Upper lobe of left lung (tissue), 6 donors: ENCODE results near the gene CCNY. TPM values are rescaled to one million over a fixed set of nuclear protein-coding genes. Genes with fewer than 3 reads are reported as not detected.
A peak's percentile ranks its signal among the peaks of the same experiment; 100 is the strongest.

Experiments used
- ATAC-seq, 2 donors: fragments of 200-7000 bp; cut with Tn5 transposase; one replicate each; pipeline ENCODE4 v1.9.1; 2022; ENCODE audit warnings: mild to moderate bottlenecking in 2 of 2, moderate library complexity in 2 of 2; ENCODE audit not compliant: low FRiP score in 2 of 2
- DNase-seq, 2 donors: peaks; one replicate each; pipeline ENCODE4 v3.0.0-alpha.2; 2019 to 2020
- H3K27ac ChIP-seq, 4 donors: fragments of 200-600 bp; sonication (generic); one replicate each; pipeline ENCODE4 v1.5.1; 2016 to 2019
- H3K27me3 ChIP-seq, 4 donors: fragments of 200-600 bp; sonication (generic); one replicate each; pipeline ENCODE4 v1.5.1; 2017 to 2019
- H3K36me3 ChIP-seq, 4 donors: fragments of 200-600 bp; sonication (generic); one replicate each; pipeline ENCODE4 v1.5.1; 2016 to 2019
- H3K4me1 ChIP-seq, 4 donors: fragments of 200-600 bp; sonication (generic); one replicate each; pipeline ENCODE4 v1.5.1; 2018 to 2019
- H3K4me3 ChIP-seq, 4 donors: fragments of 200-600 bp; sonication (generic); one replicate each; pipeline ENCODE4 v1.5.1; 2017 to 2019; ENCODE audit warnings: mild to moderate bottlenecking in 2 of 4, moderate library complexity in 1 of 4
- H3K9me3 ChIP-seq, 4 donors: fragments of 200-600 bp; sonication (generic); one replicate each; pipeline ENCODE4 v1.5.1; 2018 to 2019
- CTCF ChIP-seq, 6 experiments: fragments of 450-650 bp in 4 of 6; fragments of 200-600 bp in 2 of 6; sonication (generic) in 2 of 6; IDR thresholded peaks; one replicate each; pipeline ENCODE4 v1.5.1; 2016 to 2019; ENCODE audit warnings: antibody characterized with exemption in 6 of 6
- EP300 ChIP-seq, 4 donors: sonication (generic); formaldehyde crosslinking; IDR thresholded peaks; one replicate each; pipeline ENCODE4 v1.5.1; 2017; ENCODE audit warnings: antibody characterized with exemption in 4 of 4, control low read depth in 2 of 4
- POLR2A ChIP-seq, 4 donors: fragments of 450-650 bp; IDR thresholded peaks; one replicate each; pipeline ENCODE4 v1.5.1; 2016 to 2017; ENCODE audit warnings: antibody characterized with exemption in 4 of 4, mild to moderate bottlenecking in 2 of 4
- POLR2AphosphoS5 ChIP-seq, 2 donors: sonication (generic); formaldehyde crosslinking; IDR thresholded peaks; one replicate each; pipeline ENCODE4 v1.5.1; 2017; ENCODE audit warnings: antibody characterized with exemption in 2 of 2
- whole genome bisulfite sequencing, 2 donors: methylation state at CpG; one replicate each; pipeline ENCODE4 v1.1.5; 2017 to 2018; 5-methylcytosine and 5-hydroxymethylcytosine counted together
- total RNA-seq, 6 donors: library from RNA; depleted of rRNA in 4 of 6; stranded (reverse); fragments of >200 nt in 4 of 6; gene quantifications; one replicate each; pipeline versions ENCODE4 v1.1.0 to v1.2.1, GENCODE V29; 2016 to 2021
- donor health status: DM: no; HTN: no; CAD: no; lungs with moderate emphysema.
- donor health status: DM: no; HTN: yes; CAD: no; lungs with severe emphysema.

The CCNY gene
- total RNA-seq, 6 donors from 2014 or later = 22.0 to 80.8 (median 52.5) TPM

- no peaks in the 10 kb centered on the region for H3K9me3 ChIP-seq
- no peak for DNase-seq
- TF ChIP-seq CTCF (IDR thresholded peaks at IDR 0.05) = no peak
- H3K4me3 ChIP-seq = no peak overlapping the region
- WGBS, 2 donors = 75 to 90% methylated on average over 3 to 4 of the region's 4 CpGs
- peak overlapping the region in 2 of 4 donors; percentile 6 to 44 for H3K27ac ChIP-seq
- peaks cover 50 to 84% (median 67%) of the 10 kb centered on the region in 4 donors for H3K4me1 ChIP-seq
- H3K27me3 ChIP-seq = no peaks in the 10 kb centered on the region
- H3K36me3 ChIP-seq = no peaks in the 10 kb centered on the region
- peak in 1 of 2 donors; percentile 13 for ATAC-seq
Observed at GRCh38 chr10:35397953-35398352, 61.6 kb downstream of the CCNY start.

GRCh38 chr10:35398355-35398754, 62.0 kb downstream of the CCNY start:
- TF ChIP-seq CTCF (IDR thresholded peaks at IDR 0.05) (no peak), POLR2A (IDR thresholded peaks at IDR 0.05) (no peak), EP300 (IDR thresholded peaks at IDR 0.05) (no peak), POLR2AphosphoS5 (IDR thresholded peaks at IDR 0.05) (peak in 1 of 2 donors; percentile 27)
- WGBS, 2 donors = 63 to 69% methylated on average over 8 of the region's 8 CpGs
- Histone ChIP-seq H3K4me3 (no peak overlapping the region), H3K27ac (peak overlapping the region in 1 of 4 donors; percentile 6), H3K9me3 (no peaks in the 10 kb centered on the region), H3K36me3 (no peaks in the 10 kb centered on the region), H3K4me1 (peaks cover 50 to 80% (median 65%) of the 10 kb centered on the region in 4 donors), H3K27me3 (no peaks in the 10 kb centered on the region)
- DNase-seq (no peak), ATAC-seq (peak in 1 of 2 donors; percentile 18)

- 92 to 96% methylated on average over 6 to 7 of the region's 7 CpGs for WGBS, 2 donors
- peaks cover 47 to 81% (median 64%) of the 10 kb centered on the region in 4 donors for H3K4me1 ChIP-seq
- DNase-seq = no peak
- peak overlapping the region in 1 of 4 donors; percentile 36 for H3K27ac ChIP-seq
- no peaks in the 10 kb centered on the region for H3K36me3 ChIP-seq
- no peaks in the 10 kb centered on the region for H3K27me3 ChIP-seq
- H3K9me3 ChIP-seq = no peaks in the 10 kb centered on the region
- no peak for ATAC-seq
- TF ChIP-seq POLR2AphosphoS5 (IDR thresholded peaks at IDR 0.05) (no peak), POLR2A (IDR thresholded peaks at IDR 0.05) (no peak), CTCF (IDR thresholded peaks at IDR 0.05) (no peak), EP300 (IDR thresholded peaks at IDR 0.05) (no peak)
- no peak overlapping the region for H3K4me3 ChIP-seq
Observed at GRCh38 chr10:35398908-35399307, 62.6 kb downstream of the CCNY start.

- DNase-seq = no peak
- WGBS, 2 donors = 81 to 84% methylated on average over 6 of the region's 6 CpGs
- H3K36me3 ChIP-seq = no peaks in the 10 kb centered on the region
- TF ChIP-seq EP300 (IDR thresholded peaks at IDR 0.05) = no peak
- TF ChIP-seq CTCF (IDR thresholded peaks at IDR 0.05) = no peak
- no peak for TF ChIP-seq POLR2A (IDR thresholded peaks at IDR 0.05)
- no peak for TF ChIP-seq POLR2AphosphoS5 (IDR thresholded peaks at IDR 0.05)
- peak overlapping the region in 2 of 4 donors; percentile 22 to 36 for H3K27ac ChIP-seq
- H3K9me3 ChIP-seq = no peaks in the 10 kb centered on the region
- no peak overlapping the region for H3K4me3 ChIP-seq
- no peaks in the 10 kb centered on the region for H3K27me3 ChIP-seq
- peaks cover 44 to 84% (median 64%) of the 10 kb centered on the region in 4 donors for H3K4me1 ChIP-seq
- ATAC-seq = no peak
Observed at GRCh38 chr10:35399414-35400009, 63.2 kb downstream of the CCNY start.
